Endometrial microvascular endothelial cells (primary cell): Measurements from ENCODE around the gene IL1RAP. TPM values are rescaled to one million over a fixed set of nuclear protein-coding genes. Genes with fewer than 3 reads are reported as not detected.

Experiments
- in situ Hi-C: cut with HindIII; loops from 2 replicates; pipeline ENCODE4 v1.10.0; 2017; ENCODE audit warnings: low sequenced_read_pairs, low pct_unique_long_range_greater_than_20kb; ENCODE audit errors: inconsistent ontology term
- total RNA-seq: library from RNA; depleted of rRNA; stranded (reverse); fragments of >200 nt; gene quantifications from one replicate; pipeline ENCODE4 v1.2.3, GENCODE V29; 2015; ENCODE audit errors: inconsistent ontology term

The IL1RAP gene
- total RNA-seq, 1 donor from 2014 or later: 13.6 TPM

DNA sequence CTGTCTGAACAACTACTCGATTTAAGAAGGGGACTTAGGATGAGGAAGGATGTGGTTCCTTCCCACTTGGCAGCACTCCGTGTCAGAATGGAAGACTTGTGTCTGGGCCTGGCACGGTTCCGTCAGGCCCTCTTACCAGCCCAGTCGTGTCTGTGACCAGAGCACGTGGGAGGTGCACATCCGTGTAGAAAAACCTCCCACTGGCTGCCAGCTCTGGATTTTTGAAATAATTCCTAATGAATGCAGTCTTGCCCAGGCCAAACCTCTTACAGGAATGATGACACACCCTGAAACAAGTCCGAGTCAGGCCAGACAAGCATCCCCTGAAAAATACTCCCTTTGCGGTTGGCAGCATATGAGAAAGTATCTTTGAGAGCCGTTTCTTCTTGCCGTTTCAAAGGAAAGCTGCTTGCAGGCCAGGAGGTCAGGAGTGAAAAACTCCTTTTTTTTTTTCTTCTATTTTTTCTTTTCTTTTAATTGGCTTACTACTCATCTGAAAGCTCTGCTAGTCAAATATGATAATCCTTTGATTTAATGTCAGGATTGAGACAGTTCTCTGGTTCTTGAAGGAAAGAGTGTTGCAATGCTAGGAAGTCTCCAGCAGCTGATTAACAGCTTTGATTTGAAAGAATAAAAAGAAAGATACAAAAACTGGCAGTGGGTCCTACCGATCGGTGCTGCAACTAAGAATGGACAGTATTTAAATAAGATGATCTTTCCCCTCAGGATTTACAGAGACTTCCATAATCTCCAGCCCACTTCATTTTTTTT lies 19.8 kb downstream of the IL1RAP start:
- in situ Hi-C loops: no loop called here

DNA sequence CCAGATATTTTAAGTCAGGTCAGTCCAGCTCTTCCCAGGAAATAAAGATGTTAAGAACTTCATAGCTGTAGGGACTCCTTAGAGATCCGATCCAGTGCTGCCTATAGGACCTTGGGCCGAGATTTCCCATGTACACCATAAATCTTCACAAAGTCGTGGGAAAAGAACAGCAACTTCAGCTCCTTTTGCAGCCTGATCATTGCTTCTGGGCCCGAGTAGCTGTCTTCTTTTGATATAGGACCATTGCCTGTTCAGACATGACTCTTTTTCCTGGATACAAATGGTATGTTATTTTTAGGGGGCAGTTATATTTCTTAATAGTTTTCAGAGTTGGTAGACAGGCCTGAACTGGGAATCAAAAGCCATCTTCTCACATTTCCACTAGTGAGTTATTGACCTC lies 20.5 kb downstream of the IL1RAP start:
- in situ Hi-C loops: no loop called here

DNA sequence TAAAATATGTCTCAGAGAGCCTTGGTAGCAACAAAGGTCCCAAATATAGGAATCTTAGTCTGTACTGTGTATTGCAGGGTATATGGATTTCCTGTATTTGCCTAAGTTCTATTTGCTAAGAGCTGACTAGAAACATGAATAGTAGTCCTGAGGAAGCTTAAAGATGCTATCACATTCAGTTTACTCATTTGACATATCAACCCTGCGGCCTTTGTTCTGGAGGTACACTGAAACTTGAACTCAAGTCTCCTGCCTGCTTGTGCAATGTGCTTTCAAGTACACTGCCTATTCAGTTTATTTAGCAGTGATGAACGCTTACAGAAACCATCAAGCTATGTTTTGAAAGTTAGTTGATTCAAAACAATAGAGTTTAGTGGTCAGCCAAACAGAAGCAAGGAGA lies 21.1 kb downstream of the IL1RAP start:
- in situ Hi-C loops: no loop called here

DNA sequence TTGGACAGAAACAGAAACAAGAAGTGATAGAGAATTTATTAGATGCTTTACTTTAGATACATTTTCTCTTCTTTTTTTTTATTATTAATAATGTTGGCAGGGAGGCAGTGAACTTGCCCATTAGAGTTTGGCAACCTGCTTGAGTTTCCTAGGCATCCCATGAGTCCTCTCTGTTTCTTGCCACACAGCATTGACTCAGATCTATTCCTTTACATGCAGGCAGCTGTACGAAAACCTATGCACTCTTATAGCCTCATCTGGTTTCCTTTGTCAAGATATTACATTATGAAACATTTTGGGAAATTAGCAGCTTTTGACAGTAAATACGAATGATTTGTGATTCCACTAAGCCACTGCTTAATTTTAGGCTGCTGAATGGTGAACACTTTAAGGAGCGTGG lies 23.3 kb downstream of the IL1RAP start:
- in situ Hi-C loops: no loop called here

DNA sequence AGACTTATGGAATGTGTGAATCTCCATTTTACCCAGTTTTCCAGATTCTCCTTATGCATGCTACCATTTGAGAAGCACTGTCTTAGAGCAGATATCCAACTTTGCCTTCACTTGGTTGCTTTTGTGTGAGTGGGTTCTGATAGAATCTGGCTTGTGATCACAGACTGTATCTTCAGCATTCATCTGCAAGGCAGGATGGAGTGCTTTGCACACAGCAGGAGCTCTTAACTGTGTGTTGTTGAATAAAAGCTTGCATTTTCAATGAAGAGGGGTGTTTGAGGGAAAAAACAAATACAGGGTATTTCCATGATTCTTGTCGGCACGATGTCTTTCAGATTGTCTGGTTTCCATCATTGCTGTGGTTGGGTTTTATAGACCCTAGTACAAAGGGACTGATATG lies 24.4 kb downstream of the IL1RAP start:
- in situ Hi-C loops: no loop called here

DNA sequence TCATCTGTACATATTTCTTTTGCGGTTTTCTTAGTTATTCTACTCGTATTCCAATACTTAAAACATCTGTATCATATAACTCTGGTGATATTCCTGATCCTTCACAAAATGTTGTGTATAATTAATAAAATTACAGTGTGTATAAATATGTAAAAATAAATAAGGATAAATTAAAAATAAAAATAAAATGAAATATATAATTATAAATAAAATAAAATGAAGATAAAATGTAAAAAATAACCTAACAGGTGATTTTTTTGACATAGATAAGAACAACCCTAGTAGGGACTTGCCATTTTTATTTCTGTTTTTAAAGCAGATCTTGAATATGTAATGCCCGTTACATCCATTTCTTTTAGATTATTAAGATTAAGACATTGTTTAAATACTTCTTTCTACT lies 25.6 kb downstream of the IL1RAP start:
- in situ Hi-C loops: no loop called here

DNA sequence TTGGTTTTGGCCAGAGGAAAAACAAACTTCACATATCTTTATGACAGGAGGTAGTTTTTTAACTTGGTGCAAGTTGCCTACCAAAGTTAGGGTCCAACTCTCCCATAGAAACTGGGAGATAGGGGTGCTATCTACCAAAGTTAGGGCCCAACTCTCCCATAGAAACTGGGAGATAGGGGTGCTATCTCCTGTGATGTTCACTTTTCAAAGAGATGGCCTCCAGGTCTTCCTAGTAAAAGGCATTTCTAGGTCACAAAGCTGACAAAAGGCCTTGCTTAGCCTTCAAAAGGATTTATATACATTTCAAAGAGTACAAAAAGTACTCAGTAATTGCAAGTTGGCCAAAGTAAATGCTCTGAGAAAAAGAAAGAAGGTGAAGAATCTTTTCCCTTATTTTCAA lies 27.1 kb downstream of the IL1RAP start:
- in situ Hi-C loops: no loop called here

DNA sequence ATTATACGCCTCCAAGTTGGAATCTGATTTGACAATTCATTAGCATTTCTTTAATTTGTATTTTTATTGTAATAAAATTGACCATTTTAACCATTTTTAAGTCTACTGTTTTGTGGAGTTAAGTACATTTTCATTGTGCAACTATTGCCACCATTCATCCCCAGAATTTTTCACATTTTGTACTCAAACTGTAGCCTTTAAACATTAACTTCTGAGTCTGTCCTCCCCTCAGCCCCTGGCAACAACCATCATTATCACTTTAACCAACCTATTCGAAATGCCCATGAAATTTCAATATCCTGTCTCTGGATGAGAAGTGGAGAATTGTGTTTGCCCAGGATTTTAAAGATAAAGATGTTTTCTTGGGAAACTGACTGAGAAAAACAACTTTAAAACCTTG lies 27.7 kb downstream of the IL1RAP start:
- in situ Hi-C loops: no loop called here

DNA sequence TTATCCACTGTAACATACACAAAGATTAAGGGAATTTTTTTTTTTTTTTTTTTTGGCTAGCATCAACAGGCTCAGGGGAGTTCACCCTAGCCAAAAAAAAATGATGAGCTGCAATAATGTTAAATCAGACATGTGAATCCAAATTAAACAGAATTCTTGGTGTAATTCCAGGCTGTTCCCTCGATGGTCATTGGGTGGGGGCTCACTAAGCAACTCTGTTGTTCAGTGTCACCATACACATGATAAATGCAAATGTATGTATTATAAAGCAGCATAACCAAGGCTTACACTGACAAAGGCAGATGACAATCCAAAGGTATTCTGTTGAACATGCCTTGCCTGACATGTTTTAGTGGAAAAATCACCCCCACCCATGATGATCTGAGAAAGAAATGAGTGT lies 29.0 kb downstream of the IL1RAP start:
- in situ Hi-C loops: no loop called here

DNA sequence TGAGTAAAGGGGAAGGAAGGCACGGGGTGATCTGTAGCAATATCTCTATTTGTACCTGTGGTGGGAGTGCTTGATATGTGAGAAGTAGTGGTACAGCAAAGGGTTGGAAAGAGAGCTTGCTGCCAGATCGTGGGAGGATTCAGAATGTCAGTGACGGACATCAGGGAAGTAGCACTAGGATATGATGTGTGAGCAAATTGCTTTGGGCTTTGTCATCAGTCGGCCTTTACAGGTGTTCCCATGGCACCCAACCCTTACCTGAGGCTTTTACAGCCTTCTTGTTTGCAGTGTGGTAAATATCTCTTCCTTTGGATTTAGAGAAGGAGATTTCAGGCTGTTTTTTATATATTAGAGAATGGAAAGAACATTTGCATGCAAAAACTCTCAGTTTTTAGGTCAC lies 29.8 kb downstream of the IL1RAP start:
- in situ Hi-C loops: no loop called here

DNA sequence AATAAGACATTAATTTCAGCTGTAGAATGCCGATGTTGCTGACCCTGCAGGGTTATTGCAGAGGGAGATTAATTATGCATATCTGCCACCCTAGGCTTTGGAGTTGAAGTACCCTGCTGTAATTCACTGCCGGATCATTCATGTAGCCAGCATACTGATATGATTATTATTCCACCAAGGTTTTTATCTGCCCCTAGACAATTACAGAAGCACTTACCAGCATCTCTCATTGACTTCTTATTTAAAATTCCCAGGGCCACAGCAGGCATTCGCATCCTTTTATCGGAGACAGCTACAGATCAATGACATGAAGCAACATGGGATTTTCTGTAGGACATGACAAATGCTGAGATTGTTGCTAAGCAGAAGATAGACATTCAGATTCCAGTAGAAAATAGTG lies 31.3 kb downstream of the IL1RAP start:
- in situ Hi-C loops: no loop called here

DNA sequence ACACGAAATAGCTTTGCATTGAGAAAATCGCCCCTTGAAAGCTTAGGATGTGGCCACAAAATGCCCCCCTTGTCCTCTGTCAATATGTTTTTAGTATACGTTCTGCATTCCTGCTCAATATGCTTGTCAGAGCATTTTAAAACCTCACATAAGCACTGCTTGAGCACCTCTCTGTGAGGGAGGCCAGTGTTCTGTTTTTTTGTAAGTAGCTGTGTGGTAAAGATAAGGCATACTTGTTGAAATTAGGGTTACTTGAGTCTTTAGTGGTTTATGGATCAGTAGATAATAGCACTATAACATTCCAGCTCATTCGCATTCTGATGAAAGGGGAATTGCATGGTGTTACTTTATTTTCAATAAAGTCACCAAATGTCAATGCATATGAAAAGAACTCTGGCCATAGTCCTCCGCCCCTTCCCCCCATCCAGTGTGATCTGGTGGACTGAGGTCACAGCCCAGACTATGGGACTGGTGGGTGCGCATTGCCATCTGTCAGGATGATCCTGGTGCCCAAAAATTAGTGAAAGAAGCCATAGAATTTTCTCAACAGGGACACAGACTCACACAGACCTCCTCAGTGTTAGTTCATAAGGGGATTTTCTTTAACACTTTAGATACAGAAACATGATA lies 33.1 kb downstream of the IL1RAP start:
- in situ Hi-C loops: no loop called here

DNA sequence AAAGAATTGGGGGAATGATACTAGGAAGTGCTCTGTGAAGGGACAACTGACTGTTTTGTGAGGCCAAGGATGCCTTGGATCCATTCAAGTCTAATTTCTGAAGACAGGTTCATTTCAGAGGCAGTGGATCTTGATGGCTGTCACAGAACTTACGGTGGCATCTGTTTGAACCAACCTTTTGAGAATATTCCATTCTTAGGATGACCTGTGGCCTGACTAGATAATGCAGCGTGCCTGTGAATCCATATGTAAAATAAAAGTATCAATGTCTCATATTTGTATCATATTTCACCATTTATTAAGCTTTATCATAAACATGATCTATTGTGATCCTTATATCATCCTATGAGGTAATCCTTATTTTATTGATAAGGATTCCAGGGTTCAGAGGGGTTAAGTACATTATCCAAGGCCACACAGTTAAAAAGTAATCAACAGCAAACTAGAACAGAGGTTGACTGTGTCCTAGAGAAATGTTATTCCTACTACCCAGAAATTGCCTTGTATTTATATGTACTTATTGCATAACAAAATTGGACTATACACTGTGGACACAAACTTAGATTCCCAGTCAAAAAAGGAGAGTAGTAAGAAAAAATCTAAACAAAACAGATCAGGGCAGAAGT lies 34.3 kb downstream of the IL1RAP start:
- in situ Hi-C loops: no loop called here

DNA sequence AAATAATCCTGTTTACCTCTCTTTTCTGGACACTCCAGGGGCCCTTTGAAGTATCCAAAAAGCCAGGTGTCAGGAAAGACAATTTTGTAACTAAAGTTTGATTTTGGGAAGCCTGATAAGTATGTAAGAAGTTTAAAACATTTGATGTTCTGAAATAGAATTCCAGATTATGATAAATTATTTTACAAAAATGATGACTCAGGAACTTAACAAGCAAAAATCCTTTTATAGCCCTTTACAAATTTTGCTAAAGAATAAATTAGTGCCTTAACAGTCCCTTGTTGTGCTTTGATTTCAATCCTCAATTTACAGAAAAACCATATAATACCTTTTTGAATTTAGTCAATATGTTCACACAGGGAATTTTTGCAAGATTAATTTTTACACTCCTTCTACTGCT lies 38.1 kb downstream of the IL1RAP start:
- in situ Hi-C loops: no loop called here

DNA sequence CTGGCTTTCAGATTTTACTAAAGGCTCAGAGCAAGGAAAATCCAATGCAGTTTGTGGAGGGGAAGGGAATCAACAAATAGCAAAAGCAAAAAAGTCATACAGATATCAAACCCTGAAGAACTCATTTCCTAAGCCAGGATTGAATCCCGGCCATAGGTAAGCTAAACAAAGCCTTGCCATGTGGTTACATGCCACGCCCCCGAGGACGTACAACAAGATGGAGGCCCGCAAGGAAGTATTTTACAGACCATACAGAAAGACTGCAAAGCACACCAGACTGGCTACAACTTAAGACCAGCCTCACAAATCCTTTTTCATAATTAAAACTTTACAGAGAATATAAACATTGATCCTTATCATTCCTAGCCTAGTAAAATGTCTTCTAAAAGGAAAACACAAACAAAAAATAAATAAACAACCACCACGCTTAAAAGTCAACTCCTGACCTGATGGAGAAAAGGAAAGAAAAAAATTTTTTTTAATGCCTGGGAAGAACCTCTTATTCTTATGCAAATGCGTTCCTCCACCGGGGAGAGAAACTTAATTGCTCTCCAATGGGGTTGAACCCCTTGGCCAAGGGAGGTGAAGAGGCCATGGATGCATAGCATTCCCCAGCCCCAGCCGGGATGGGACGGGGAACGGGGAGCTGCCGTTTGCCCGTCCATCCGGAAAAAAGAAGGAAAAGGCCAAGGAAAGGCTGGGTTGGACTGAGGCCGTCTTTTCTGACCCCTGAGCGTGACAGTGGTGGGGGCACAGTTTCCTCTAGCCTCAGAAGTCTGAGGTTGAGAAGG lies 39.3 kb downstream of the IL1RAP start:
- in situ Hi-C loops: no loop called here

DNA sequence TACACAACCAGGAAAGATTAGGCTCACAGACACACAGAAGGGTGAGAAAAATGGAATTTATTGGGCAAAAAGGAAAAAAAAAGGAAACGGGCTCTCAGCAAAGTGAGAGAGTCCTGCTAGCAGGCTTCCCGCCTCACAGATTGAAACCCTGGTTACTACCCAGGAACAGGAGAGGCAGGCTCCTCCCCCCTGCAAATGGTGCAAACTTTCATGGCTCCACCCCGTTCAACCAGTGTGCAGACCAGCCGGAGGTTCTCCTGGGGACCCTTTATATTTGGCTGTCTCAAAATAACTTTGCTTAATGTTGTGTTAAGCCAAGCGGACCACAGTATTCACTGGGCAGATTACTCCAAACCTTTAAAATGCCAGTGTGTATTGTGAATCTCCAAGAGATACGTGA lies 40.3 kb downstream of the IL1RAP start:
- in situ Hi-C loops: no loop called here

DNA sequence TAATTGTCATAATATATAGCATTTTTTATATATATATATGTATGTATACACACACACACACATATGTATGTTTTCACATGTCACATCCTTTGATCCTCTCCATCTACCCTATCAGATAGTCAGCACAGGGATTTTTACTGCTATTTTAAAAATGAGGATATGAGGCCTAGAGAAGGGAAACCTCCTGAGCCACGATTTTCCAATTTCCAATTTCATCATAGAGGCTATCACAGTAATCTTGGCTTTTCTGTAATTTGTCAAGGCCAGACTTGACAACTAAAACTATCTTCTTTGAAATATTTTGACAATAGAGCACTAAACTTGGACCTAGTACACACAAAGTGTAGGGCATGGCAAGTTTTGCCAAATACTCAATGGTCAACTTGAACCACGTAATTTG lies 42.5 kb downstream of the IL1RAP start:
- in situ Hi-C loops: no loop called here

DNA sequence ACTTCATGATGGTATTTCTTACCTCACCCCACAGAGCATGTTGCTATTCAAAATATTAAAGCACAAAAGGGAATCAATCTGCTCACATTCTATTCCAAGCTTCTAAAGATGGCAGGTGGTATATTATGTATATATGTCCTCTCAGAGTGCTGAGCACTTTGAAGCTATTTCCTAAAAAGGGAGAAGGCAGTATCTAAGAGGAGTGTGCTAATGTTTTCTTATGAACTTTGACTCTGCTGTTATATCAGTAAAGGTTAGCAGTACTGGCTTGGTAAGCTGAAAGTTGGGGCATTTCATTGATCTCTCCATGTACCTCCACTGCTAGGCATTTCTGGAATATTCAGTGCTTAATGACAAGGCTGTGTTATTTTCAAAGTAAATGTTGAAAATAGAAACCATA lies 43.4 kb downstream of the IL1RAP start:
- in situ Hi-C loops: no loop called here

DNA sequence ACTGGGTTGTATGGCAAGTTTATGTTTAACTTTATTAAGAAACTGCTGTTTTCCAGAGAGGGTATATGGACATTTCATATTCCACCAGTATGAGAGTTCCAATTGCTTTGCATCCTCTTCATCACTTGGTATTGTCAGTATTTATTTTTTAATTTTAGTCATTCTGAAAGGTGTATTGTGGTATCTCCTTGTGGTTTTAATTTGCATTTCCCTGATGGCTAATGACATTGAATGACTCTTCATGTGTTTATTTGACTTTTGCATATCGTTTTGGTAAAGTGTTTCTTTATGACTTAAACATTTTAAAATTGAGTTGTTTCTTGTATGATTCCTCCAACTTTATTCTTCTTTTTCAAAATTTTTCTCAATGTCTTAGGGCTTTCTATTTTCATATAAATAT lies 44.4 kb downstream of the IL1RAP start:
- in situ Hi-C loops: no loop called here

DNA sequence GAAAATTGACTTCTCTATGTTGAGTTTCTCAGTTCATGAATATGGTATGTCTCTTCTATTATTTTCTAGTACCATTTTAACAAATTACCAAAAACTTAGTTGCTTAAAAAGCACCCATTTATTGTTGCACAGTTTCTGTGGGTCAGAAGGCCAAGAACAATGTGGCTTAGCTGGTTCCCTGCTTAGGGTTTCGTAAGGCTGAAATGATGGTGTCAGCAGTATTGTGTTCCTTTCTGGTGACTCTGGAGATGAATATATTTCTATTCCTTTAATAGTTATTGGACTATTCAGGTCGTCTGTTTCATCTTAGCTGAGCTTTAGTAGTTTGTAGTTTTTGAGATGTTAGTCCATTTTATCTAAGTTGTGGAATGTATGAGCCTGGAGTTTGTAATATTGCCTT lies 44.9 kb downstream of the IL1RAP start:
- in situ Hi-C loops: no loop called here
